T-cell (primary cell): ENCODE measurements around the gene ZFAND4. TPM values are rescaled to one million over a fixed set of nuclear protein-coding genes. Genes with fewer than 3 reads are reported as not detected.

Experiments
- ATAC-seq, 4 experiments: fragments of 200-7000 bp in 3 of 4; fragments of 150-1000 bp in 1 of 4; cut with Tn5 transposase; replicated peaks in 1 of 4; 1 replicate in 3 of 4; 2 replicates in 1 of 4; pipeline ENCODE4 v1.10.0; 2021; ENCODE audit warnings: moderate library complexity in 3 of 4, mild to moderate bottlenecking in 2 of 4, moderate number of reproducible peaks in 1 of 4
- CTCF ChIA-PET, 2 donors: fragments of 300-600 bp; sonication (Branson Sonifier 250); formaldehyde crosslinking; loops; one replicate each; lab custom pipeline; 2022; ENCODE audit warnings: antibody characterized with exemption in 2 of 2; lab: Charles Lee
- POLR2A ChIA-PET, 2 donors: fragments of 300-600 bp; sonication (Branson Sonifier 250); formaldehyde crosslinking; loops; one replicate each; lab custom pipeline; 2022; ENCODE audit warnings: antibody characterized with exemption in 2 of 2; lab: Charles Lee
- DNase-seq, 35 experiments: peaks; one replicate each; pipeline versions ENCODE4 v3.0.0 to v3.0.0-alpha.2; 2013 to 2023
- H3K27ac ChIP-seq: one replicate; pipeline ENCODE4 v1.5.1; 2013; ENCODE audit warnings: low read length
- H3K27me3 ChIP-seq, 2 experiments: replicated peaks in 1 of 2; 1 replicate in 1 of 2; 2 replicates in 1 of 2; pipeline versions ENCODE4 v1.6.1 to v1.7.0; 2013; ENCODE audit warnings: low read length in 1 of 2, mixed read lengths in 1 of 2; ENCODE audit not compliant: control insufficient read depth in 2 of 2, insufficient read depth in 2 of 2; ENCODE audit errors: extremely low read depth in 1 of 2
- H3K36me3 ChIP-seq, 2 donors: 1 replicate in 1 of 2; 2 replicates in 1 of 2; pipeline versions ENCODE4 v1.6.1 to v1.7.0; 2013; ENCODE audit warnings: low read length in 1 of 2; ENCODE audit not compliant: control insufficient read depth in 2 of 2, insufficient read depth in 1 of 2; ENCODE audit errors: extremely low read depth in 1 of 2
- H3K4me1 ChIP-seq, 2 experiments: 1 replicate in 1 of 2; 2 replicates in 1 of 2; pipeline versions ENCODE4 v1.6.1 to v1.7.0; 2013; ENCODE audit warnings: low read length in 2 of 2, mixed read lengths in 1 of 2; ENCODE audit not compliant: insufficient read depth in 2 of 2, control insufficient read depth in 1 of 2; ENCODE audit errors: extremely low read depth in 1 of 2
- H3K4me3 ChIP-seq, 2 donors: 1 replicate in 1 of 2; 2 replicates in 1 of 2; pipeline versions ENCODE4 v1.5.1 to v1.7.0; 2013; ENCODE audit warnings: mild to moderate bottlenecking in 2 of 2, low read length in 1 of 2, moderate library complexity in 1 of 2; ENCODE audit not compliant: control insufficient read depth in 1 of 2; ENCODE audit errors: extremely low read depth in 1 of 2
- H3K9me3 ChIP-seq: 2 replicates; pipeline ENCODE4 v1.7.0; 2013
- H3K27ac Mint-ChIP-seq, 2 donors: one replicate each; pipeline ENCODE4 v1.8.0; 2020 to 2021; ENCODE audit warnings: mild to moderate bottlenecking in 2 of 2, mixed read lengths in 2 of 2
- H3K27me3 Mint-ChIP-seq, 2 donors: one replicate each; pipeline ENCODE4 v1.8.0; 2021 to 2022; ENCODE audit warnings: mixed read lengths in 2 of 2
- H3K36me3 Mint-ChIP-seq: one replicate; pipeline ENCODE4 v1.8.0; 2021; ENCODE audit warnings: mixed read lengths
- H3K4me1 Mint-ChIP-seq, 3 donors: one replicate each; pipeline ENCODE4 v1.8.0; 2020 to 2022; ENCODE audit warnings: mixed read lengths in 3 of 3, mild to moderate bottlenecking in 1 of 3
- H3K4me3 Mint-ChIP-seq, 3 donors: one replicate each; pipeline ENCODE4 v1.8.0; 2020 to 2022; ENCODE audit warnings: mild to moderate bottlenecking in 3 of 3, mixed read lengths in 3 of 3, moderate library complexity in 3 of 3
- H3K9me3 Mint-ChIP-seq, 3 donors: one replicate each; pipeline ENCODE4 v1.8.0; 2020 to 2022; ENCODE audit warnings: mixed read lengths in 3 of 3
- WGBS: methylation state at CpG from one replicate; pipeline ENCODE4 v1.1.5; 2013; ENCODE audit warnings: missing lambda C conversion rate; ENCODE audit not compliant: insufficient coverage; 5-methylcytosine and 5-hydroxymethylcytosine counted together
- total RNA-seq, 35 experiments: library from RNA in 6 of 35; stranded (reverse) in 6 of 35; fragments of 120-200 nt in 1 of 35; gene quantifications; one replicate each; pipeline versions ENCODE4 v1.2.1 to v1.2.4 and lab custom pipeline; 2013 to 2026

Gene ZFAND4
- total RNA-seq, 5 donors from 2014 or later (not counting 1 experiment from before 2014, with no cell fraction given), result 26.8 to 32.1 (median 30.6) TPM

DNA sequence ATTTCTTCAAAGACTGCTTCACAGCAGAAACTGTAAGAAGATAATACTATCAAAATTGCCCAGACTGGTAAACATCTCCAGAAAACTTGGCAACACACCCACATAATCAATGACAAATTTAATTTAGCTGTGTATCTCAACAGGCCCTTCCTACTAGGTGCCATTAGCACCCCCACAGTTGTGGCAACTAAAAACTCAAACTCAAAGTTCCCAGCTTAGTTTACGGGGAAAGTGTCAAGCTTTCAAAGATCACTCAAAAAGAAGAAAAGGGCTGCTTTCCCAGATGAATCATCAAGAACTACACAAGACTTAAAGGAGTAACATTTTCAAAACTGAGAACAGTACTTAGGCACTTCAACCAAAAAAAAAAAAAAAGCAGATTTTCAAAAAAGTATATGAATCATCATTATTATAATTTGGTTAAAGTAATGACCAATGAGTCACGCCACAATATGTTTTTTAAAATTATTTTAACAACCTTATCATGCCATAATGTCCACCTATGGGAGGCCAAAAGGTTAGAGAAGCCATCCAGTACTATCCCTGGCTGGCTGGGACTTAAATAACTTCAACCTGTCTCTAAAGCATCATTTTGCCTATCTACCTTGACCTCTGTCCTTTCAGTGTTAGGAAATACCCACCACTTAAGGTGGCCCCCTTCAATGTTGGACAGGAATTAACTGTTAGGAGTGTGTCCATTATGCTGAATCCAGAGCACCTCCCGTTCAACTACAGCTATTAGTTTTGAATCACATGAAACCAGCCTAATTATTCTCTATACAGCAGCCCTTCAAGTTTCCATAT is 90.8 kb downstream of the ZFAND4 start:
- no peaks in the 10 kb centered on the region for H3K27me3 Mint-ChIP-seq
- Histone ChIP-seq H3K4me1 (peaks cover 9 to 11% of the 10 kb centered on the region in 2 experiments), H3K36me3 (no peaks in the 10 kb centered on the region), H3K27ac (peak overlapping the region; percentile 82), H3K4me3 (peak overlapping the region in 1 of 2 donors; percentile 53), H3K9me3 (peaks cover 2% of the 10 kb centered on the region), H3K27me3 (no peaks in the 10 kb centered on the region)
- DNase-seq (no peak), ATAC-seq (no peak)
- H3K36me3 Mint-ChIP-seq, result peaks cover 19% of the 10 kb centered on the region
- H3K27ac Mint-ChIP-seq, result peak overlapping the region; percentile 84 to 99
- peaks cover 0 to 13% (median 2%) of the 10 kb centered on the region in 3 donors for H3K9me3 Mint-ChIP-seq
- H3K4me1 Mint-ChIP-seq, result peaks cover 46 to 53% (median 52%) of the 10 kb centered on the region in 3 donors
- 57% methylated on average over 1 of the region's 3 CpGs for WGBS
- CTCF ChIA-PET, result interaction anchor here in 1 of 2 donors (0.6 to 0.7 kb wide), 2 partner anchors 63 to 104 kb away, joined by 3 to 9 read pairs; no protein-coding TSS in a partner anchor
- peak overlapping the region; percentile 53 to 94 (median 87) for H3K4me3 Mint-ChIP-seq
- POLR2A ChIA-PET, result interaction anchor here in 1 of 2 donors (1.5 kb wide), 1 partner anchor 12 kb away, joined by 5 read pairs; no protein-coding TSS in a partner anchor

DNA sequence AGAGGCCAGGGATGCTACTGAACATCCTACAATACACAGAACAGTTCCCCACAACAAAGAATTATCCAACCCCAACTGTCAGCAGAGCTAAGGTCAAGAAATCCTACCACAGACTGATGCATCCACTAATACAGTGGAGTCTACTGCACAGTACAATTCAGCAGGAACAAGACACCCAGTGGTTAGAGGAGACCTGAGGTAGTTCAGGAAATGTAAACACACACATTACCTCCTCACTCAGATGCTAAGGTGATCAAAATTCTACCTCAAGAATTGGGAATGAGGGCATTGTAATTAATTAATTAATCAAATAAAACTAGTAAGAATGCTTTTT is 91.4 kb downstream of the ZFAND4 start:
- H3K27ac ChIP-seq, result peak overlapping the region; percentile 82
- H3K9me3 ChIP-seq, result no peaks in the 10 kb centered on the region
- Mint-ChIP-seq H3K4me3 (peak overlapping the region; percentile 87 to 94 (median 93)), H3K27ac (peak overlapping the region; percentile 97 to 99), H3K27me3 (no peaks in the 10 kb centered on the region), H3K9me3 (peaks cover 0 to 11% (median 0%) of the 10 kb centered on the region in 3 donors), H3K4me1 (peaks cover 45 to 53% (median 52%) of the 10 kb centered on the region in 3 donors), H3K36me3 (peaks cover 14% of the 10 kb centered on the region)
- ChIA-PET POLR2A (interaction anchor here in 1 of 2 donors (1.5 kb wide), 1 partner anchor 13 kb away, joined by 5 read pairs; no protein-coding TSS in a partner anchor), CTCF (interaction anchor here (0.7 kb wide), 2 partner anchors 20 to 104 kb away, joined by 3 to 9 read pairs; no protein-coding TSS in a partner anchor)
- H3K4me1 ChIP-seq, result peaks cover 9 to 11% of the 10 kb centered on the region in 2 experiments
- peak; percentile 51 to 67 (median 60) for ATAC-seq
- H3K27me3 ChIP-seq, result no peaks in the 10 kb centered on the region
- H3K36me3 ChIP-seq, result no peaks in the 10 kb centered on the region
- DNase-seq, result no peak
- peak overlapping the region; percentile 53 to 61 for H3K4me3 ChIP-seq

DNA sequence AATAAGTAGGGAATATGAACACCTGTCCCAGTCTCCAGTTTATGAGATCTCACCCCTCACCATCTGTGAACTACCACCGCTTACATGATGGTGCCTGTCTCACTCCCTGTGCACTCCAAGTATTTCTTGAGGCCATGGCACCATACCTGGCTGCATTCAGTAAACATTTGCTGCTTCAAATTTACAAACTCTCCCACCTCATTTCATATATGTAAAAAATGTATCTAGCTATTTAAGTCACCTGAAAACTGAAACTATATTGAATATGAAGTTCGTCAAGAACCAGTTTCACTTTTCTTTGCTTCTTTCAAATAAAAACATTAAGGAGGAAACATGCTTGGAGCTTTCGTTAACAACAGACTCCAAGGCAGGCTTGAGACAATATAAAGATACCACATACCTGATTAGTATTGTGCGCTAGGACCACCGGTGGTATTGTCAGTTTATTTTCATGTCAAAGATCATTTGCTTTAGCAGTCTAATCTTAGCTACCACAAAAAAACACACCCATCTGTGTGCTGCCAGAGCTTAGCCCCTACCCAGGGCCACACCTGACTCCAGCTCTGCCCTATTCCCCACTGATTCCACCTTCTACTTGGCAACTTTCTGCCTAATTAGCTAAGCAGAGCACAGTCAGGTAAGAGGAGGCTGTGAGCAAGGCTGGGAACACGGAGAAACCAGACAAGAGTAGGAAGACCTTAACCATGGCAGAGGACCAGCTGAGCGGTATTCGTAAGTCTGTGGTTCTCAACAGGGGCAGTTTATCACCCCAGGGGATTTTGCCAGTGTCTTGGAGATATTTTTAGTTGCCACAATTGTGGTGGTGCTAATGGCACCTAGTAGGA is 92.0 kb downstream of the ZFAND4 start:
- CTCF ChIA-PET, result interaction anchor here (0.7 kb wide), 2 partner anchors 19 to 41 kb away, joined by 3 read pairs; no protein-coding TSS in a partner anchor
- peak overlapping the region; percentile 82 for H3K27ac ChIP-seq
- no peaks in the 10 kb centered on the region for H3K27me3 ChIP-seq
- 4% methylated on average over 3 of the region's 8 CpGs for WGBS
- no peaks in the 10 kb centered on the region for H3K36me3 ChIP-seq
- Mint-ChIP-seq H3K4me1 (peaks cover 42 to 52% (median 50%) of the 10 kb centered on the region in 3 donors), H3K4me3 (peak overlapping the region; percentile 87 to 94 (median 93)), H3K9me3 (peaks cover 0 to 11% (median 0%) of the 10 kb centered on the region in 3 donors), H3K36me3 (peaks cover 11% of the 10 kb centered on the region), H3K27me3 (no peaks in the 10 kb centered on the region), H3K27ac (peak overlapping the region; percentile 97 to 99)
- H3K9me3 ChIP-seq, result no peaks in the 10 kb centered on the region
- DNase-seq (peak in 8 of 35 experiments; percentile 10 to 59 (median 15)), ATAC-seq (peak; percentile 63 to 77 (median 68))
- POLR2A ChIA-PET, result interaction anchor here (0.5 to 1.5 kb wide), 6 partner anchors 13 to 501 kb away, joined by 3 to 10 read pairs (median 4); no protein-coding TSS in a partner anchor
- H3K4me3 ChIP-seq, result peak overlapping the region; percentile 53 to 61
- peaks cover 9 to 11% of the 10 kb centered on the region in 2 experiments for H3K4me1 ChIP-seq

DNA sequence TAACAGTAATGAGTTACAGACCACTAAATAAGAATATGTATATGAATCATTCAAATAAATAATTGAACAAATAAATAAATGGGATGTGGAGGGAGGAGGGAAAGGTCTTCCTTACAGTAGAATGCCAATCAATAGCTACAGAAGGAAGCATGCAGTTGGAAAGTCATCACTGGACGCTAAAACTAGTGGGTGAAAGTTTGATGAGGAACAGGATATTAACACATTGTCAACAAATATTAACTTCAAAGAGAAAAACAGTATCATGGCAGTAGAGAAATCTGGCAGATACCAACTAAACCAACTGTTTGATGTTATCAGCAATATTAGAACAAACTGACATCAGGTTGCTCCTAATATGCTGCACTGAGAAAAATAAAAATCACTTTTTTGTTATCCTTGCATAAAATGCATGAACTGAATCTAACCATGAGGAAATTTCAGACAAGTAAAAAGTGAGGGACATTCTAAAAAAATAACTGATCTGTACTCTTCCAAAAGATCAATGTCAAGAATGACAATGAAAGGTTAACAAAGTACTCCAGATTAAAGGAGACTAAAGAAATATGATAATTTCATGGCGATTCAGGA is 94.1 kb downstream of the ZFAND4 start:
- POLR2A ChIA-PET, result interaction anchor here in 1 of 2 donors (0.5 kb wide), 1 partner anchor 92 kb away, joined by 3 read pairs; no protein-coding TSS in a partner anchor
- CTCF ChIA-PET, result interaction anchor here (0.6 kb wide), 2 partner anchors 17 to 42 kb away, joined by 3 read pairs; no protein-coding TSS in a partner anchor
- H3K4me3 Mint-ChIP-seq, result peak overlapping the region in 2 of 3 donors; percentile 9 to 94

DNA sequence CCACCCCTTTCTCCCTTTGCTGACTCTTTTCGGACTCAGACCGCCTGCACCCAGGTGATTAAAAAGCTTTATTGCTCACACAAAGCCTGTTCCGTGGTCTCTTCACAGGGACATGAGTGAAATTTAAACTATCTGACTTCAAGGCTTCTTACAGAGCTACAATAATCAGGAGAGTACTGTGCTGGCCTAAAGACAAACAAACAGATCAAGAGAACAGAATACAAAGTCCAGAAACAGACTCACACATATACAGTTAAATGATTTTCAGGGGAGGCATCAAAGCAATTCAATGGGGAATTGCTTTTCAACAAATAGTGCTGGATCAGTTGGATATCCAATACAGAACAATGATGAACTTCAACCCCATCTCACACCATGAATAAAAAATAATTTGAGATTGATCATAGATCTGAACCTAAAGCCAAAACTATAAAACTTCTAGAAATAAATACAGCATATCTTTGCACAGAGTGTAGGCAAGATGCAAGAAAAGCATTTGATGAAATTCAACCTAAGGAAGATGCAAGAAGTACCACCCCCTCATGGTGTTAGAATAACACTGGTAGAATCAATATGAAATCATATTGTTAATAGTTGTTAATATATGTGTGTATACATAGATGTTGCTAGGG is 96.5 kb downstream of the ZFAND4 start:
- DNase-seq (no peak), ATAC-seq (no peak)
- no peak overlapping the region for H3K4me3 ChIP-seq
- ChIA-PET CTCF (interaction anchor here in 1 of 2 donors (0.6 kb wide), 1 partner anchor 341 kb away, joined by 3 read pairs; no protein-coding TSS in a partner anchor), POLR2A (interaction anchor here in 1 of 2 donors (1.2 kb wide), 1 partner anchor 16 kb away, joined by 3 read pairs; no protein-coding TSS in a partner anchor)
- no peak overlapping the region for H3K27ac Mint-ChIP-seq
- H3K9me3 Mint-ChIP-seq, result no peaks in the 10 kb centered on the region
- peaks cover 31 to 41% (median 32%) of the 10 kb centered on the region in 3 donors for H3K4me1 Mint-ChIP-seq
- H3K27me3 ChIP-seq, result no peaks in the 10 kb centered on the region
- H3K36me3 ChIP-seq, result no peaks in the 10 kb centered on the region
- WGBS, result 100% methylated on average over 3 of the region's 3 CpGs
- no peaks in the 10 kb centered on the region for H3K9me3 ChIP-seq
- no peak overlapping the region for H3K27ac ChIP-seq
- H3K36me3 Mint-ChIP-seq, result peaks cover 12% of the 10 kb centered on the region
- peaks cover 5 to 8% of the 10 kb centered on the region in 2 experiments for H3K4me1 ChIP-seq
- peaks cover 0 to 1% of the 10 kb centered on the region in 2 donors for H3K27me3 Mint-ChIP-seq
- H3K4me3 Mint-ChIP-seq, result no peak overlapping the region

More for the DNA sequence above, 94.1 kb downstream of the ZFAND4 start:
- Histone ChIP-seq H3K27me3 (no peaks in the 10 kb centered on the region), H3K9me3 (no peaks in the 10 kb centered on the region), H3K4me1 (peaks cover 9 to 11% of the 10 kb centered on the region in 2 experiments), H3K4me3 (no peak overlapping the region), H3K36me3 (no peaks in the 10 kb centered on the region), H3K27ac (no peak overlapping the region)
- ATAC-seq (no peak), DNase-seq (no peak)
- no peaks in the 10 kb centered on the region for H3K27me3 Mint-ChIP-seq
- peaks cover 30 to 41% (median 36%) of the 10 kb centered on the region in 3 donors for H3K4me1 Mint-ChIP-seq
- WGBS, result no CpG with 5 or more reads among the region's 2 CpGs
- peak overlapping the region; percentile 35 to 37 for H3K27ac Mint-ChIP-seq
- H3K36me3 Mint-ChIP-seq, result no peaks in the 10 kb centered on the region
- no peaks in the 10 kb centered on the region for H3K9me3 Mint-ChIP-seq
